DOHH2 (cell line): ENCODE results near the gene CD40.
A peak's percentile ranks its signal among the peaks of the same experiment; 100 is the strongest.

Experiments used
- H3F3A ChIP-seq: fragments of 200-600 bp; sonication (generic), shearing (Covaris generic); 2 replicates; pipeline ENCODE4 v1.6.0; 2016; ENCODE audit warnings: antibody characterized with exemption, mild to moderate bottlenecking; ENCODE audit not compliant: control insufficient read depth, insufficient read depth
- H3K27ac ChIP-seq: fragments of 200-600 bp; sonication (generic); 2 replicates; pipeline ENCODE4 v1.5.1; 2014; ENCODE audit warnings: low read depth, mild to moderate bottlenecking, low read length, moderate library complexity
- H3K27me3 ChIP-seq: fragments of 200-600 bp; sonication (generic); 2 replicates; pipeline ENCODE4 v1.6.1; 2014; ENCODE audit warnings: mild to moderate bottlenecking, low read length, mixed read lengths; ENCODE audit not compliant: control insufficient read depth
- H3K36me3 ChIP-seq: fragments of 200-600 bp; sonication (generic); 2 replicates; pipeline ENCODE4 v1.6.1; 2014; ENCODE audit warnings: mild to moderate bottlenecking, low read length, moderate library complexity, mixed read lengths; ENCODE audit not compliant: control insufficient read depth
- H3K4me1 ChIP-seq: fragments of 200-600 bp; sonication (generic); 2 replicates; pipeline ENCODE4 v1.6.1; 2014; ENCODE audit warnings: mild to moderate bottlenecking, low read length, mixed read lengths; ENCODE audit not compliant: control insufficient read depth
- H3K4me2 ChIP-seq: fragments of 200-600 bp; sonication (generic); 2 replicates; pipeline ENCODE4 v1.6.0; 2014; ENCODE audit warnings: mild to moderate bottlenecking, low read length, moderate library complexity
- H3K4me3 ChIP-seq: fragments of 200-600 bp; sonication (generic); 2 replicates; pipeline ENCODE4 v1.5.1; 2014; ENCODE audit warnings: mild to moderate bottlenecking, low read length, mixed read lengths
- H3K79me2 ChIP-seq: fragments of 200-600 bp; sonication (generic); 2 replicates; pipeline ENCODE4 v1.6.1; 2014; ENCODE audit warnings: mild to moderate bottlenecking, low read length, mixed read lengths; ENCODE audit not compliant: control insufficient read depth
- H3K9me2 ChIP-seq: fragments of 200-600 bp; sonication (generic); replicated peaks from 2 replicates; pipeline ENCODE4 v1.6.1; 2014; ENCODE audit warnings: mild to moderate bottlenecking, low read length, mixed read lengths; ENCODE audit not compliant: control insufficient read depth
- H3K9me3 ChIP-seq: fragments of 200-600 bp; sonication (generic); 2 replicates; pipeline ENCODE4 v1.6.1; 2014; ENCODE audit warnings: antibody characterized with exemption, low read length, mixed read lengths; ENCODE audit not compliant: control insufficient read depth, insufficient read depth
- H4K20me1 ChIP-seq: fragments of 200-600 bp; sonication (generic); 2 replicates; pipeline ENCODE4 v1.6.0; 2014; ENCODE audit warnings: low read depth, mild to moderate bottlenecking, antibody characterized with exemption, low read length, moderate library complexity; ENCODE audit not compliant: control insufficient read depth, insufficient read depth
- EZH2phosphoT487 ChIP-seq: fragments of 200-600 bp; sonication (generic); IDR thresholded peaks from 2 replicates; pipeline ENCODE4 v1.6.1; 2017; ENCODE audit warnings: borderline replicate concordance, mild to moderate bottlenecking, antibody characterized with exemption, low read length, moderate library complexity, mixed read lengths
- TF ChIP-seq, protein P1 (sequence below): fragments of 200-600 bp; sonication (generic); IDR thresholded peaks from one replicate; pipeline ENCODE4 v1.5.1; 2014; ENCODE audit warnings: antibody characterized with exemption, mild to moderate bottlenecking, low read depth, low read length; ENCODE audit not compliant: poor library complexity, severe bottlenecking

CD40 gene

GRCh38 chr20:46084805-46085178, 33.3 kb upstream of the CD40 start:
- Histone ChIP-seq H3K27me3 (no peaks in the 10 kb centered on the region), H3K9me2 (no peaks in the 10 kb centered on the region), H3K4me1 (peaks cover 27% of the 10 kb centered on the region), H3K36me3 (peaks cover 37% of the 10 kb centered on the region), H3K27ac (no peak overlapping the region), H3K79me2 (peaks cover 97% of the 10 kb centered on the region), H3K4me3 (no peak overlapping the region), H3K9me3 (no peaks in the 10 kb centered on the region), H4K20me1 (peaks cover 63% of the 10 kb centered on the region), H3K4me2 (no peak overlapping the region), H3F3A (no peaks in the 10 kb centered on the region; the same call in none of the 2 replicates)
- no peak for TF ChIP-seq EZH2phosphoT487
- TF ChIP-seq, protein P1, sequence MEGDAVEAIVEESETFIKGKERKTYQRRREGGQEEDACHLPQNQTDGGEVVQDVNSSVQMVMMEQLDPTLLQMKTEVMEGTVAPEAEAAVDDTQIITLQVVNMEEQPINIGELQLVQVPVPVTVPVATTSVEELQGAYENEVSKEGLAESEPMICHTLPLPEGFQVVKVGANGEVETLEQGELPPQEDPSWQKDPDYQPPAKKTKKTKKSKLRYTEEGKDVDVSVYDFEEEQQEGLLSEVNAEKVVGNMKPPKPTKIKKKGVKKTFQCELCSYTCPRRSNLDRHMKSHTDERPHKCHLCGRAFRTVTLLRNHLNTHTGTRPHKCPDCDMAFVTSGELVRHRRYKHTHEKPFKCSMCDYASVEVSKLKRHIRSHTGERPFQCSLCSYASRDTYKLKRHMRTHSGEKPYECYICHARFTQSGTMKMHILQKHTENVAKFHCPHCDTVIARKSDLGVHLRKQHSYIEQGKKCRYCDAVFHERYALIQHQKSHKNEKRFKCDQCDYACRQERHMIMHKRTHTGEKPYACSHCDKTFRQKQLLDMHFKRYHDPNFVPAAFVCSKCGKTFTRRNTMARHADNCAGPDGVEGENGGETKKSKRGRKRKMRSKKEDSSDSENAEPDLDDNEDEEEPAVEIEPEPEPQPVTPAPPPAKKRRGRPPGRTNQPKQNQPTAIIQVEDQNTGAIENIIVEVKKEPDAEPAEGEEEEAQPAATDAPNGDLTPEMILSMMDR: no peak

DNA sequence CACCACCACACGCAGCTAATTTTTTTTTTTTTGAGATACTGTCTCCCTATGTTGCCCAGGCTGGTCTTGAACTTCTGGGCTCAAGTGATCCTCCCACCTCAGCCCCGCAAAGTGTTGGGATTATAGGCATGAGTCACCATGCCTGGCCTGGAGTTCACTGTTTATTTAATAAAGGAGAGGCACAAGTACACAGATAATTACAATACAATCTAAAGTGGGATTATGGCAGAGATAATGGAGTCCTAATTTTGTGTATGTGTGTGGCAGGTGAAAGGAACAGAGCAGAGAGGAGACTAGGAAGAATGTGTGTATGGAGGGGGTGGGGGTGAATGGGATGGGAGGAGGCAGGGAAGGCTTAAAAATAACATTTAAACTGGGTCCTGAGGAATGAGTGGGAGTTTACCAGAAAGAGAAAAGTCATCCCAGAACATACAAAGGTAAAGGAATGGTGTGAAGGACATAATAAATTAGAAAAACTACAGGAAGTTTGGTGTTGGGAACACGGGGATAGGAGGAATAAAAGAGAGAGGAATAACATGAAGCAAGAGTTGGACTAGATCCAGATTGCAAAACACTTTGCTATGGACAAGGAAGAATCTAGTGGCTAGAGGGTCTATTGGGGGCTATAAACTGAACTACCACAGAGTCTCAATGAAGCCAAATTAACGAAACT, 32.8 kb upstream of the CD40 start:
- no peaks in the 10 kb centered on the region for H3K27me3 ChIP-seq
- H3K9me3 ChIP-seq: no peaks in the 10 kb centered on the region
- no peak overlapping the region for H3K4me2 ChIP-seq
- peaks cover 59% of the 10 kb centered on the region for H4K20me1 ChIP-seq
- TF ChIP-seq EZH2phosphoT487: no peak
- TF ChIP-seq, protein P1: no peak
- H3K9me2 ChIP-seq: no peaks in the 10 kb centered on the region
- H3K36me3 ChIP-seq: peaks cover 33% of the 10 kb centered on the region
- no peak overlapping the region for H3K27ac ChIP-seq
- H3K4me3 ChIP-seq: no peak overlapping the region
- H3K4me1 ChIP-seq: peaks cover 30% of the 10 kb centered on the region
- H3K79me2 ChIP-seq: peaks cover 92% of the 10 kb centered on the region
- no peaks in the 10 kb centered on the region; the same call in none of the 2 replicates for H3F3A ChIP-seq

- H3K4me3 ChIP-seq: no peak overlapping the region
- H3K9me2 ChIP-seq: no peaks in the 10 kb centered on the region
- peaks cover 52% of the 10 kb centered on the region for H4K20me1 ChIP-seq
- H3K27me3 ChIP-seq: no peaks in the 10 kb centered on the region
- TF ChIP-seq EZH2phosphoT487: no peak
- TF ChIP-seq, protein P1: peak; percentile 58
- H3K9me3 ChIP-seq: no peaks in the 10 kb centered on the region
- H3K27ac ChIP-seq: no peak overlapping the region
- peaks cover 74% of the 10 kb centered on the region for H3K79me2 ChIP-seq
- peaks cover 35% of the 10 kb centered on the region for H3K4me1 ChIP-seq
- no peaks in the 10 kb centered on the region; the same call in 1 of the 2 replicates for H3F3A ChIP-seq
- peaks cover 28% of the 10 kb centered on the region for H3K36me3 ChIP-seq
- H3K4me2 ChIP-seq: peak overlapping the region; percentile 79
Measured at GRCh38 chr20:46087161-46087560, 31.0 kb upstream of the CD40 start.
